Spleen (tissue), 7 donors: ENCODE measurements around the gene SMAD6.

ENCODE experiments used
- CTCF ChIP-seq, 11 experiments: fragments of 200-600 bp in 7 of 11; fragments of 450-650 bp in 4 of 11; sonication (generic) in 4 of 11; IDR thresholded peaks in 8 of 11; conservative IDR thresholded peaks in 3 of 11; 1 replicate in 7 of 11; 2 replicates in 4 of 11; pipeline versions ENCODE4 v1.4.0 to v1.8.0; 2016 to 2021; ENCODE audit warnings: antibody characterized with exemption in 11 of 11, inconsistent platforms in 4 of 11, mild to moderate bottlenecking in 1 of 11
- POLR2A ChIP-seq, 3 donors: fragments of 450-650 bp; IDR thresholded peaks; one replicate each; pipeline ENCODE4 v1.5.1; 2017; ENCODE audit warnings: antibody characterized with exemption in 3 of 3, mild to moderate bottlenecking in 1 of 3
- POLR2AphosphoS5 ChIP-seq, 3 donors: sonication (generic); formaldehyde crosslinking; IDR thresholded peaks; one replicate each; pipeline ENCODE4 v1.5.1; 2017; ENCODE audit warnings: antibody characterized with exemption in 3 of 3
- donor health status: DM: no; HTN: no; CAD: no; lungs with moderate emphysema.
- donor health status: DM: no; HTN: no; CAD: no.
- donor health status: DM: no; HTN: no; CAD: no.

DNA sequence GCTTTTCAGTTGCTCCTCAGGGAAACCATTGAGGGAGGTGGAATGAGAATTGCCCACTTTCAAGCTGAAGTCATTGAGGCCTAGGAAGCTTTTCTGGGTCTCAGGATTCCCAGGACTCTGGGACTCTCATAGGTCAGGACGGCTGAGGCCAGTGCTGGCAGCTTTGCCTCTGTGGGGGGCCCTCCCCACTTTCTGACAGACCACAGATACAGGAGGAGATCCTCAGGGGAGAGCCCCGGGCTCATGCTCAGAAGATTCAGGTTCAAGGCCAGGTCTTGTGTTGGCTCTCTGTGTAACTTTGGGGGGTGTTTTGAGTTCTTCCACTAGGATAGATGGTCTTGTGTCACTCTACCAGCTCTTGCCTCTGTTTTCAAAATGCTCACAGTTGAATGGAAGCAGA is 50.0 kb downstream of the SMAD6 start:
- TF ChIP-seq CTCF (IDR thresholded peaks at IDR 0.05 in 8 of 11, conservative IDR thresholded peaks at IDR 0.05 in 3 of 11) = no peak
- TF ChIP-seq POLR2AphosphoS5 (IDR thresholded peaks at IDR 0.05) = no peak
- no peak for TF ChIP-seq POLR2A (IDR thresholded peaks at IDR 0.05)
